Stimulated activated naive B cell treated with anti-CD40 and anti-IgM and Interleukin-4, amounts not matched to agents 10 μg/mL and 1 μg/mL and 100 μg/mL, for 72 hours (primary cell): ENCODE measurements around the gene TRHDE.

Experiments used
- ATAC-seq, 2 donors: fragments of 150-1000 bp; cut with Tn5 transposase; replicated peaks; 2 replicates each; pipeline ENCODE4 v1.10.0; 2021; ENCODE audit warnings: moderate library complexity in 1 of 2
- DNase-seq: peaks from one replicate; pipeline ENCODE4 v3.0.0; 2021
- H3K27ac Mint-ChIP-seq: one replicate; pipeline ENCODE4 v1.8.0; 2022; ENCODE audit warnings: mild to moderate bottlenecking, mixed read lengths
- H3K27me3 Mint-ChIP-seq, 2 donors: one replicate each; pipeline ENCODE4 v1.8.0; 2022; ENCODE audit warnings: mixed read lengths in 2 of 2
- H3K36me3 Mint-ChIP-seq, 2 donors: one replicate each; pipeline ENCODE4 v1.8.0; 2022; ENCODE audit warnings: mixed read lengths in 2 of 2, mild to moderate bottlenecking in 1 of 2
- H3K4me1 Mint-ChIP-seq, 2 donors: one replicate each; pipeline ENCODE4 v1.8.0; 2022; ENCODE audit warnings: mixed read lengths in 2 of 2, mild to moderate bottlenecking in 1 of 2
- H3K4me3 Mint-ChIP-seq, 2 donors: one replicate each; pipeline ENCODE4 v1.8.0; 2022; ENCODE audit warnings: mild to moderate bottlenecking in 2 of 2, mixed read lengths in 2 of 2, moderate library complexity in 1 of 2
- H3K9me3 Mint-ChIP-seq, 2 donors: one replicate each; pipeline ENCODE4 v1.8.0; 2022; ENCODE audit warnings: mixed read lengths in 2 of 2, mild to moderate bottlenecking in 1 of 2

Gene TRHDE

GRCh38 chr12:72560003-72560769 lies 288.0 kb downstream of the TRHDE start:
- Mint-ChIP-seq H3K36me3 (no peaks in the 10 kb centered on the region), H3K27ac (no peak overlapping the region), H3K4me1 (no peaks in the 10 kb centered on the region), H3K9me3 (no peaks in the 10 kb centered on the region), H3K27me3 (no peaks in the 10 kb centered on the region), H3K4me3 (no peak overlapping the region)
- no peak for ATAC-seq
- no peak for DNase-seq

- H3K4me3 Mint-ChIP-seq: no peak overlapping the region
- no peak for DNase-seq
- no peaks in the 10 kb centered on the region for H3K4me1 Mint-ChIP-seq
- H3K27ac Mint-ChIP-seq: no peak overlapping the region
- no peaks in the 10 kb centered on the region for H3K36me3 Mint-ChIP-seq
- ATAC-seq: peak in 1 of 2 donors; percentile 34
- H3K9me3 Mint-ChIP-seq: no peaks in the 10 kb centered on the region
- H3K27me3 Mint-ChIP-seq: no peaks in the 10 kb centered on the region
Observed at GRCh38 chr12:72570601-72571000, 298.4 kb downstream of the TRHDE start.

GRCh38 chr12:72574138-72574537 lies 302.0 kb downstream of the TRHDE start:
- Mint-ChIP-seq H3K27ac (no peak overlapping the region), H3K4me1 (no peaks in the 10 kb centered on the region), H3K4me3 (no peak overlapping the region), H3K36me3 (no peaks in the 10 kb centered on the region), H3K9me3 (no peaks in the 10 kb centered on the region), H3K27me3 (no peaks in the 10 kb centered on the region)
- no peak for DNase-seq
- ATAC-seq: no peak

GRCh38 chr12:72578327-72578726 lies 306.2 kb downstream of the TRHDE start:
- no peaks in the 10 kb centered on the region for H3K36me3 Mint-ChIP-seq
- no peaks in the 10 kb centered on the region for H3K4me1 Mint-ChIP-seq
- H3K9me3 Mint-ChIP-seq: no peaks in the 10 kb centered on the region
- ATAC-seq: no peak
- H3K27me3 Mint-ChIP-seq: no peaks in the 10 kb centered on the region
- H3K4me3 Mint-ChIP-seq: no peak overlapping the region
- DNase-seq: no peak
- no peak overlapping the region for H3K27ac Mint-ChIP-seq

- ATAC-seq: no peak
- Mint-ChIP-seq H3K27ac (no peak overlapping the region), H3K9me3 (peaks cover 7 to 10% of the 10 kb centered on the region in 2 donors), H3K4me1 (no peaks in the 10 kb centered on the region), H3K36me3 (no peaks in the 10 kb centered on the region), H3K27me3 (no peaks in the 10 kb centered on the region), H3K4me3 (no peak overlapping the region)
- no peak for DNase-seq
Observed at GRCh38 chr12:72586456-72586855, 314.3 kb downstream of the TRHDE start.

- Mint-ChIP-seq H3K27me3 (no peaks in the 10 kb centered on the region), H3K4me3 (no peak overlapping the region), H3K4me1 (no peaks in the 10 kb centered on the region), H3K9me3 (peaks cover 8 to 9% of the 10 kb centered on the region in 2 donors), H3K36me3 (peaks cover 0 to 1% of the 10 kb centered on the region in 2 donors), H3K27ac (no peak overlapping the region)
- no peak for DNase-seq
- no peak for ATAC-seq
Observed at GRCh38 chr12:72602581-72602980, 330.4 kb downstream of the TRHDE start.

- no peak for DNase-seq
Observed at GRCh38 chr12:72605975-72606374, 333.8 kb downstream of the TRHDE start.

GRCh38 chr12:72610342-72610741 lies 338.2 kb downstream of the TRHDE start:
- no peak overlapping the region for H3K27ac Mint-ChIP-seq
- ATAC-seq: no peak
- no peaks in the 10 kb centered on the region for H3K9me3 Mint-ChIP-seq
- H3K36me3 Mint-ChIP-seq: no peaks in the 10 kb centered on the region
- DNase-seq: no peak
- no peaks in the 10 kb centered on the region for H3K27me3 Mint-ChIP-seq
- H3K4me1 Mint-ChIP-seq: no peaks in the 10 kb centered on the region
- H3K4me3 Mint-ChIP-seq: no peak overlapping the region

More at GRCh38 chr12:72605975-72606374, 333.8 kb downstream of the TRHDE start:
- H3K4me3 Mint-ChIP-seq: no peak overlapping the region
- H3K4me1 Mint-ChIP-seq: no peaks in the 10 kb centered on the region
- H3K9me3 Mint-ChIP-seq: peaks cover 6% of the 10 kb centered on the region in 2 donors
- no peak for ATAC-seq
- no peaks in the 10 kb centered on the region for H3K27me3 Mint-ChIP-seq
- H3K36me3 Mint-ChIP-seq: peaks cover 0 to 1% of the 10 kb centered on the region in 2 donors
- H3K27ac Mint-ChIP-seq: no peak overlapping the region

- Mint-ChIP-seq H3K27me3 (no peaks in the 10 kb centered on the region), H3K4me3 (no peak overlapping the region), H3K9me3 (no peaks in the 10 kb centered on the region), H3K27ac (no peak overlapping the region), H3K4me1 (no peaks in the 10 kb centered on the region), H3K36me3 (no peaks in the 10 kb centered on the region)
- DNase-seq (no peak), ATAC-seq (no peak)
Observed at GRCh38 chr12:72610854-72611358, 338.7 kb downstream of the TRHDE start.

GRCh38 chr12:72612171-72612570 lies 340.0 kb downstream of the TRHDE start:
- Mint-ChIP-seq H3K4me1 (no peaks in the 10 kb centered on the region), H3K27me3 (no peaks in the 10 kb centered on the region), H3K36me3 (no peaks in the 10 kb centered on the region), H3K27ac (no peak overlapping the region), H3K9me3 (no peaks in the 10 kb centered on the region), H3K4me3 (no peak overlapping the region)
- DNase-seq (no peak), ATAC-seq (no peak)

GRCh38 chr12:72618764-72619163 lies 346.6 kb downstream of the TRHDE start:
- Mint-ChIP-seq H3K4me1 (no peaks in the 10 kb centered on the region), H3K27ac (no peak overlapping the region), H3K9me3 (no peaks in the 10 kb centered on the region), H3K36me3 (no peaks in the 10 kb centered on the region), H3K27me3 (no peaks in the 10 kb centered on the region), H3K4me3 (no peak overlapping the region)
- DNase-seq (no peak), ATAC-seq (no peak)

GRCh38 chr12:72622556-72622955 lies 350.4 kb downstream of the TRHDE start:
- Mint-ChIP-seq H3K4me1 (no peaks in the 10 kb centered on the region), H3K9me3 (no peaks in the 10 kb centered on the region), H3K36me3 (no peaks in the 10 kb centered on the region), H3K27me3 (no peaks in the 10 kb centered on the region), H3K27ac (no peak overlapping the region), H3K4me3 (no peak overlapping the region)
- DNase-seq (no peak), ATAC-seq (no peak)

- Mint-ChIP-seq H3K9me3 (peaks cover 0 to under 1% of the 10 kb centered on the region in 2 donors), H3K4me1 (no peaks in the 10 kb centered on the region), H3K4me3 (no peak overlapping the region), H3K27me3 (no peaks in the 10 kb centered on the region), H3K27ac (no peak overlapping the region), H3K36me3 (no peaks in the 10 kb centered on the region)
- DNase-seq: no peak
- no peak for ATAC-seq
Observed at GRCh38 chr12:72631926-72632685, 359.9 kb downstream of the TRHDE start.

GRCh38 chr12:72642706-72643105 lies 370.5 kb downstream of the TRHDE start:
- H3K9me3 Mint-ChIP-seq: peaks cover 0 to 4% of the 10 kb centered on the region in 2 donors
- DNase-seq (no peak), ATAC-seq (no peak)
- H3K27me3 Mint-ChIP-seq: no peaks in the 10 kb centered on the region
- H3K4me1 Mint-ChIP-seq: peaks cover 0 to 8% of the 10 kb centered on the region in 2 donors
- no peaks in the 10 kb centered on the region for H3K36me3 Mint-ChIP-seq
- H3K4me3 Mint-ChIP-seq: no peak overlapping the region
- no peak overlapping the region for H3K27ac Mint-ChIP-seq

- Mint-ChIP-seq H3K27ac (no peak overlapping the region), H3K27me3 (no peaks in the 10 kb centered on the region), H3K36me3 (no peaks in the 10 kb centered on the region), H3K4me1 (peaks cover 0 to 8% of the 10 kb centered on the region in 2 donors), H3K9me3 (peaks cover 0 to 5% of the 10 kb centered on the region in 2 donors), H3K4me3 (no peak overlapping the region)
- ATAC-seq (no peak), DNase-seq (no peak)
Observed at GRCh38 chr12:72647139-72647538, 375.0 kb downstream of the TRHDE start.
